ENCODE results near the gene B3GAT1.

GRCh38 chr11:134460881-134461280, 48.8 kb upstream of the B3GAT1 start:
- TF ChIP-seq CTCF (IDR thresholded peaks at IDR 0.05) (no peak), POLR2A (IDR thresholded peaks at IDR 0.05) (no peak)

Data from lower leg skin (tissue), 3 donors.